HepG2 (cell line): ENCODE results near the gene SEC24D. TPM values are rescaled to one million over a fixed set of nuclear protein-coding genes. Genes with fewer than 3 reads are reported as not detected.
A peak's percentile ranks its signal among the peaks of the same experiment; 100 is the strongest.

ENCODE experiments used
- ATF7-NPFF ChIP-seq: sonication (generic); formaldehyde crosslinking; IDR thresholded peaks from 2 replicates; pipeline ENCODE4 v1.8.1; 2023; ENCODE audit warnings: mild to moderate bottlenecking, low read depth, missing genetic modification reagents, moderate library complexity
- ELF3 ChIP-seq: IDR thresholded peaks from 2 replicates; pipeline ENCODE4 v1.6.1; 2016; ENCODE audit warnings: missing genetic modification reagents, missing compliant biosample characterization
- GATAD1 ChIP-seq: IDR thresholded peaks from 2 replicates; pipeline ENCODE4 v1.6.1; 2016; ENCODE audit warnings: missing genetic modification reagents, missing compliant biosample characterization
- MAFF ChIP-seq: IDR thresholded peaks from 2 replicates; pipeline ENCODE4 v1.6.1; 2011; ENCODE audit warnings: low read depth, low read length, improper control_type of control experiment
- MAFK ChIP-seq, 2 experiments: IDR thresholded peaks in 1 of 2; conservative IDR thresholded peaks in 1 of 2; 2 replicates each; pipeline ENCODE4 v1.6.1; 2011; ENCODE audit warnings: improper control_type of control experiment in 2 of 2, low read length in 2 of 2
- MEIS2 ChIP-seq: sonication (generic); formaldehyde crosslinking; IDR thresholded peaks from 2 replicates; pipeline ENCODE4 v1.9.0; 2021; ENCODE audit warnings: mild to moderate bottlenecking, missing genetic modification reagents
- NAIF1 ChIP-seq: sonication (generic); formaldehyde crosslinking; IDR thresholded peaks from 2 replicates; pipeline ENCODE4 v1.5.0; 2020; ENCODE audit warnings: mild to moderate bottlenecking, missing genetic modification reagents, borderline replicate concordance
- NFYB ChIP-seq: sonication (generic); formaldehyde crosslinking; IDR thresholded peaks from 2 replicates; pipeline ENCODE4 v1.4.0; 2020; ENCODE audit warnings: missing genetic modification reagents
- NFYC ChIP-seq: IDR thresholded peaks from 2 replicates; pipeline ENCODE4 v1.6.1; 2016; ENCODE audit warnings: missing genetic modification reagents, missing compliant biosample characterization
- PHF21A ChIP-seq: sonication (generic); formaldehyde crosslinking; IDR thresholded peaks from 2 replicates; pipeline ENCODE4 v1.5.0; 2020; ENCODE audit warnings: mild to moderate bottlenecking, missing genetic modification reagents
- POLR2G ChIP-seq: fragments of 200-400 bp; formaldehyde crosslinking; IDR thresholded peaks from 2 replicates; pipeline ENCODE4 v1.6.1; 2018; ENCODE audit warnings: mild to moderate bottlenecking, low read depth, low read length, moderate library complexity
- REPIN1 ChIP-seq: sonication (generic); formaldehyde crosslinking; IDR thresholded peaks from 2 replicates; pipeline ENCODE4 v1.8.0; 2022; ENCODE audit warnings: missing genetic modification reagents, low read depth, mild to moderate bottlenecking, borderline replicate concordance
- STAT6 ChIP-seq: sonication (generic); formaldehyde crosslinking; IDR thresholded peaks from 2 replicates; pipeline ENCODE4 v1.4.0; 2020; ENCODE audit warnings: missing genetic modification reagents, mild to moderate bottlenecking, borderline replicate concordance
- YY1 ChIP-seq: IDR thresholded peaks from 2 replicates; pipeline ENCODE4 v1.6.1; 2011; ENCODE audit warnings: low read length, low read depth, moderate library complexity, mild to moderate bottlenecking; ENCODE audit not compliant: insufficient read depth, insufficient replicate concordance
- ZFP91 ChIP-seq: sonication (generic); formaldehyde crosslinking; IDR thresholded peaks from 2 replicates; pipeline ENCODE4 v1.9.0; 2022; ENCODE audit warnings: missing genetic modification reagents, mild to moderate bottlenecking, borderline replicate concordance
- ZNF264 ChIP-seq: sonication (generic); formaldehyde crosslinking; IDR thresholded peaks from 2 replicates; pipeline ENCODE4 v1.4.0; 2020; ENCODE audit warnings: missing genetic modification reagents
- ZNF281 ChIP-seq: sonication (generic); formaldehyde crosslinking; IDR thresholded peaks from 2 replicates; pipeline ENCODE4 v1.4.0; 2020; ENCODE audit warnings: missing genetic modification reagents, borderline replicate concordance
- ZNF292 ChIP-seq: sonication (generic); formaldehyde crosslinking; IDR thresholded peaks from 2 replicates; pipeline ENCODE4 v1.8.1; 2022; ENCODE audit warnings: mild to moderate bottlenecking, low read depth, missing genetic modification reagents, borderline replicate concordance
- ZNF335 ChIP-seq: sonication (generic); formaldehyde crosslinking; IDR thresholded peaks from 2 replicates; pipeline ENCODE4 v1.4.0; 2020; ENCODE audit warnings: missing genetic modification reagents
- ZNF557 ChIP-seq: sonication (generic); formaldehyde crosslinking; IDR thresholded peaks from 2 replicates; pipeline ENCODE4 v1.4.0; 2020; ENCODE audit warnings: missing genetic modification reagents
- ZNF720 ChIP-seq: sonication (generic); formaldehyde crosslinking; IDR thresholded peaks from 2 replicates; pipeline ENCODE4 v1.4.0; 2020; ENCODE audit warnings: missing genetic modification reagents
- ZNF749 ChIP-seq: sonication (generic); formaldehyde crosslinking; IDR thresholded peaks from 2 replicates; pipeline ENCODE4 v1.8.0; 2022; ENCODE audit warnings: mild to moderate bottlenecking, missing genetic modification reagents, moderate library complexity, borderline replicate concordance
- ZNF780A ChIP-seq: sonication (generic); formaldehyde crosslinking; IDR thresholded peaks from 2 replicates; pipeline ENCODE4 v1.8.0; 2022; ENCODE audit warnings: mild to moderate bottlenecking, missing genetic modification reagents, moderate library complexity
- polyA plus RNA-seq, 8 experiments: library from polyadenylated mRNA; depleted of rRNA in 3 of 8; stranded (reverse) in 7 of 8; unstranded in 1 of 8; fragments of >200 nt; fragmentation: Illumina TruSeq in 4 of 8; extraction: Trizol in 4 of 8; gene quantifications; 2 replicates each; pipeline versions ENCODE4 v1.2.1 to v1.2.3, GENCODE V29; 2011 to 2016; ENCODE audit warnings: low read depth in 4 of 8, missing spikeins in 1 of 8, mixed read lengths in 1 of 8; ENCODE audit not compliant: insufficient read depth in 1 of 8
- total RNA-seq, 5 experiments: library from RNA; depleted of rRNA; stranded (reverse); fragments of >200 nt; fragmentation: Illumina TruSeq; extraction: Trizol; gene quantifications; 2 replicates each; pipeline ENCODE4 v1.2.3, GENCODE V29; 2016; ENCODE audit warnings: low read depth in 1 of 5

SEC24D gene
- total and polyA plus RNA-seq, 2 of the 13 experiments (the other 11 are each of a cell fraction or from before 2014, with no cell fraction given), result 30.0 to 51.1 TPM

- TF ChIP-seq ZNF264, result 0 out of 2 replicates have a peak, but pooled peaks have one; percentile 32
- TF ChIP-seq NFYB, result peak; percentile 54
- TF ChIP-seq GATAD1 (CRISPR knock-in tag), result 0 out of 2 replicates have a peak, but pooled peaks have one; percentile 21
- TF ChIP-seq REPIN1, result no peak
- 0 out of 2 replicates have a peak, but pooled peaks have one; percentile 31 for TF ChIP-seq ZNF335 (CRISPR knock-in tag)
- no peak for TF ChIP-seq ZNF780A
- no peak for TF ChIP-seq STAT6
- TF ChIP-seq ELF3 (CRISPR knock-in tag), result peak; percentile 16; the same call in 1 of the 2 replicates
- TF ChIP-seq NAIF1, result 0 out of 2 replicates have a peak, but pooled peaks have one; percentile 43
- peak; percentile 51 for TF ChIP-seq MAFF
- 0 out of 2 replicates have a peak, but pooled peaks have one; percentile 53 for TF ChIP-seq ZNF557 (CRISPR knock-in tag)
- no peak for TF ChIP-seq ZNF720 (CRISPR knock-in tag)
- peak; percentile 44; the same call in 1 of the 2 replicates for TF ChIP-seq POLR2G
- peak; percentile 47; the same call in 1 of the 2 replicates for TF ChIP-seq PHF21A (CRISPR knock-in tag)
- peak; percentile 40; the same call in 1 of the 2 replicates for TF ChIP-seq NFYC (CRISPR knock-in tag)
- peak; percentile 19; the same call in 1 of the 2 replicates for TF ChIP-seq ZFP91 (CRISPR knock-in tag)
- TF ChIP-seq ZNF292 (CRISPR knock-in tag), result peak; percentile 22; the same call in 1 of the 2 replicates
- no peak for TF ChIP-seq ZNF749 (CRISPR knock-in tag)
- no peak for TF ChIP-seq MEIS2
- TF ChIP-seq ZNF281 (CRISPR knock-in tag), result no peak
- peak; percentile 34 to 41; a peak in 2 of 4 replicates for TF ChIP-seq MAFK (conservative IDR thresholded peaks at IDR 0.05 in 1 of 2, IDR thresholded peaks at IDR 0.05 in 1 of 2; ENCODE audit: low read length in 2 of 2)
- no peak for TF ChIP-seq ATF7-NPFF (CRISPR knock-in tag)
- TF ChIP-seq YY1, result no peak
These were observed 861 bp downstream of the SEC24D start (continued) for GRCh38 chr4:118834960-118835569.
